GM18870 (cell line): ENCODE results near the gene NLRC5.
"Not testable (repeated sequence)": the region's sequence is repeated elsewhere in the genome, so short reads cannot be mapped to it uniquely, and the experiment has no call there.

Experiments
- ATAC-seq: cut with Tn5 transposase; IDR thresholded peaks from one replicate; pipeline ENCODE4 v1.9.1; 2021; ENCODE audit warnings: moderate library complexity; ENCODE audit not compliant: unreplicated experiment

The NLRC5 gene

DNA sequence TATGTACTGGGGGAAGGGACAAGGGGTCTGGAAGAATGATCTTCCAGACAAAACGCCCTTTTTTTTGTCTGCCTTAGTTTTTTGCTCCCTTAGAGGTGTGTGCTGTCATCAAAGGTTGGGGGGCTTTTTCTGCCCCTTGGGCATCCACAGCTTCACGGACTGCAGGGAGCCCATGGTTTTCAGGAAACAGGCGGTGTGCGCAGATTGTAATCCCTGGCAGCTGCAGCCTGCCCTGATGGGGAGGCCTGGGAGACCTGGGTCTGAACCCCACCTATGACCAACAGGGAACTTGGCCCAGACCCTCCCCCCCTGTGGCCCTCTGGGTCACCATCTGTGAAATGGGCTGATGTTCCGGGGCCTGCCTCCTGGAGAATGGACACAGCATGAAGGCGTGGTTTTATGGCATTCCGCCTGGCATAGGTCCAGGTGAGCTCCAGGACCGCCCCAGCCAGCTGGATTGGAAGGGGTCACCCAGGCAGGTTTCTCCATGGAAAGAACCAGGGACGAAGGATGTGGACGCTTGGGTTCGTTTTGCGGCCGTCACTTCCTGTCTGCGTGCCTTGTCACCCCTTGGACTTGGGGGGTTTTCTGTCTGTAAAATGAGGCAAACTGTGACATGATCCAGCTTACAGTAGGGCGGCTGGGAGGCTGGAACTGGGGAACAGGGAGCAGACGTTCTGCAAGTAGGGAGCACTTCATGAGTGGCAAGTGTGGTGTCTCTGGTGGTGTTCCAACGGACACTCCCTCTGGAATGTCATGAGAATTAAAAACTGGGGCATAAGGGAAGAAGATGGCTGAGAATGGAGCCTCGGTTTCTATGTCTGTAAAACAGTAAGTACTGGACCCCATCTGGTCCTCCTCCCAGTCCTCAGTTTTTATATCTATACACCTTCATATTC, 104.6 kb downstream of the NLRC5 start:
- ATAC-seq, result no peak

DNA sequence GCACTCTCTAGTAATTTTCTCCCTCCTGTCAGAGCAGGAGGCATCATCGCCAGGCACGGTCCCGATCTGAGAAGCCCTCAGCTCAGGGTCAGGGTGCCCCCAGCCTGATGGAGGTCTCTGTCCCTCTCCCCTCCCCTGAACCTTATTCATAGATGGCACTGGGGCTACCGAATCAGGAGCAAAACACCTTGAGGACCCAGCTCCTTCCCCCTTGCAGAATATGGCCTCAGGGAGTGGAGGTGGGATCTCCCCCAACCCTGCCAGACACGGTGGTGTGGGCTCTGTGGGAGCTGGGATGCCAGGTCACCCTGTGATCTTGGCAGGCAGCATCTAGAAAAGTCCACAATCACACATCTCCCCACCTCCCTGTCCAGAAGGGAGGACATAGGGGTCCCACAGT, 105.6 kb downstream of the NLRC5 start:
- no peak for ATAC-seq

DNA sequence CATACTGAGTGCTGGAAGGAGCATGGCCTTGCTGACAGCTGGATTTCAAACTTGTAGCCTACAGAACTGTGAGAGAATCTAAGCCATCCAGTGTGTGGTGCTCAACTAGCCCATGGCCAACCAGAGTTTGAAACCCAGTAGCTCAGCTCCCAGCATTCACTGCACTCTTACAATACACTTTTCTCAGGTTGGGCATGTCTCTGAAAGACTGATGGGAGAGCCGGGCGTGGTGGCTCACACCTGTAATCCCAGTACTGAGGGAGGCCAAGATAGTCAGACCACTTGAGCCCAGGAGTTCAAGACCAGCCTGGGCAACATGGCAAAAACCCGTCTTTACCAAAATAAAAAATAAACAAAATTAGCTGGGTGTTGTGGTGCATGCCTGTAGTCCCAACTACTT, 106.8 kb downstream of the NLRC5 start:
- no peak for ATAC-seq

DNA sequence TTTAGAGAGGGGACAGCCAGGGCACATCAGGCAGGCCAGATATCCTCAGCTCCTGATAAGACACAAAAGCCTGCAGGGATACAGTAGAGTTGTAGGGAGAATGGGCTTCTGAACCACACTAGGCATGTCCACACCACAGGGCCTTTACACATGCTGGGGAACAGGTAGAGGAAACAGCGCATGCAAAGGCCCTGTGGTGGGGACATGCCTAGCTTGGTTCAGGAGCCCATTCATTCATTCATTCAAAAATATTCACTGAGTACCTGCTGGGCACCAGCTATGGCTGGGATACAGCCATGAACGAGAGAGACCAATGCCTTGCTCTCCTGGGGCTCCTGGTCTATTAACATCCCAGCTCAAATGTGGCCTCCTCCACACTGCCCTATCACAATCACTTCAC, 107.4 kb downstream of the NLRC5 start:
- no peak for ATAC-seq

GRCh38 chr16:57098188-57098841, 109.0 kb downstream of the NLRC5 start:
- ATAC-seq, result no peak

- not testable (repeated sequence) for ATAC-seq
Observed at GRCh38 chr16:57099965-57100364, 110.6 kb downstream of the NLRC5 start.

GRCh38 chr16:57100445-57100844, 111.1 kb downstream of the NLRC5 start:
- no peak for ATAC-seq

GRCh38 chr16:57102888-57103851, 113.8 kb downstream of the NLRC5 start:
- no peak for ATAC-seq

GRCh38 chr16:57104706-57105105, 115.3 kb downstream of the NLRC5 start:
- ATAC-seq, result no peak

DNA sequence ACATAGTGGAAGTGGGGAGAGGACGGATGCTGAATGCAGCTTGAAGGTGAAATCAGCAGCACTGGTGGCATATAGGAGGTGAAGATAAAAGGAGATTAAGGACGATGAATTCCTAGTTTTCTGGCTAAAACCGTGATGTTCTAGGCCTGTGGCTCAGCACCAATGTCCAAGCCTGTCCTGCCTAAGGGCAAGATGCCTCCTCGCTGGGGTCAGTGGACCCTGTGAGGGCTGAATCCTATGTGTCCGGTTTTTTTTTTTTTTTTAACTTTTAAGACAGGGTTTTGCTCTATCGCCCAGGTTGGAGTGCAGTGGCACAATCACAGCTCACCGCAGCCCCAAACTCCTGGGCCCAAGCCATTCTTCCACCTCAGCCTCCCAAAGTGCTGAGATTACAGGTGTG, 115.8 kb downstream of the NLRC5 start:
- ATAC-seq, result no peak

DNA sequence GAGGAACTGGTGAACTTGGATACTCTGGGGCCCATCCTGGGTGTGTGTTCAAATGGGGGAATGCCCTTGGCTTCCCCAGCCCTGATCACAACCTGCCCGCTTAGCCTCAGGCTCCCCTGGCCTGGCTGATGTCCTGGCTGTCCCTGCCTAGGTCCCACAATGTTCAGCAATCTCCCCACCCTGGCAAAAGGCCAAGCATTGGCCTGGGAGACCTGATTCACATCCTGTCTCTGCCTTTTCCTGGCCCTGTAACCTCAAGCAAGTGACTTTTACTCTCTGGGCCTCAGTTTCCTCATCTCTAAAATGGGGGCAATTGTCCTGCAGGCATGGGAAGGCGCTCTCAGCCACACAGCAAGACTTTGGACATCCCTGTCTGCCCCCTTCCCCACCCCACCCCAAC, 117.4 kb downstream of the NLRC5 start:
- ATAC-seq, result no peak

GRCh38 chr16:57107321-57107922, 118.1 kb downstream of the NLRC5 start:
- ATAC-seq, result no peak

DNA sequence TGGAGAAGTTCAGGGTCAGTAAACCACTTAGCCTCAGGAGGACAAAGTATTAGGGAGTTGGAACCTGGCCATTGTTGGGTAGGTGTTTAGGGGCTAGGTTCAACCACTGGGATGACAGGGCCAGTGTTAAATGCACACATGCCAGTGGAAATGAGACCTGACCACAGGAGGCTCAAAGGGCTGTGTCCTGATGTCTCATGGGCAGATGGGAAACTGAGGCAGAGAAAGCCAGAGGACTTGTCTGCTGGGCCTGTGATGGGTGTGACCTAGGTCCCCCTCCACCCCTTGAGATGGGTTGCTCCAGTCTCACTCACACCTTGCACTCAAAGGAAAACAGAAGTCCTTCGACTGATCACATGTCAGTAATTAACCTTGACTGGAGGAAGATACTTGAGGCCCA, 119.1 kb downstream of the NLRC5 start:
- ATAC-seq, result no peak

- not testable (repeated sequence) for ATAC-seq
Observed at GRCh38 chr16:57109259-57110105, 120.1 kb downstream of the NLRC5 start.

DNA sequence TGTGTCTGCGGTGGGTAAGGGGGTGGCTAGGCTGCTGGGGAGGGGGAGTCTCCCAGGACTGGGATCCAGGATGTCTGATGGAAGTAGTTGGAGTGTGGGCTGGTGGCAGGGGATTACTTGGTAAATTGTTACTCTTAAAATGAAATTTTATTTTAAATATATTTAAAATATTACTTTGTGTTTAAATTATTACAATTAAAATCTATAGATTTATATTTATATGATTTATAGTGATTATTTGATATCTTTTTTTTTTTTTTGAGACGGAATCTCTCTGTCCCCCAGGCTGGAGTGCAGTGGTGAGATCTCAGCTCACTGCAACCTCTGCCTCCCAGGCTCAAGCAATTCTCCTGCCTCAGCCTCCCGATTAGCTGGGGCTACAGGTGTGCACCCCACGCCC, 121.6 kb downstream of the NLRC5 start:
- ATAC-seq, result no peak

DNA sequence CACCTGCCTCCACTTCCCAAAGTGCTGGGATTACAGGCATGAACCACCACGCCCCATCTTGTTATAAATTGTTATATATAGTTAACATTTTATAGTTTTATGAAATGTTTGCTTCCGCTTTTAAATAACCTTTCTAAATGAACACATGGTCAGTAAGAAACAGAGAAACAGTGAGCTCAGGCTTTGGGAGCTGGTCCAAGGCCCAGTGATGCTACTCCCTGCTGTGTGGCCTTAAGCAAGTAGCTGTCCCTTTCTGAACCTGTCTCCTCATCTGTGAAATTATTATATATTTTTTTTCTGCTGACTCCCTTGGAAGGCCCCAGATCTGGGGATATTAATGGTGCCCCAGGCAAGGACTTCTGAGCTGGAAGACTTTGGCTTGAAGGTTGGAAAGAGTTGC, 122.1 kb downstream of the NLRC5 start:
- no peak for ATAC-seq

DNA sequence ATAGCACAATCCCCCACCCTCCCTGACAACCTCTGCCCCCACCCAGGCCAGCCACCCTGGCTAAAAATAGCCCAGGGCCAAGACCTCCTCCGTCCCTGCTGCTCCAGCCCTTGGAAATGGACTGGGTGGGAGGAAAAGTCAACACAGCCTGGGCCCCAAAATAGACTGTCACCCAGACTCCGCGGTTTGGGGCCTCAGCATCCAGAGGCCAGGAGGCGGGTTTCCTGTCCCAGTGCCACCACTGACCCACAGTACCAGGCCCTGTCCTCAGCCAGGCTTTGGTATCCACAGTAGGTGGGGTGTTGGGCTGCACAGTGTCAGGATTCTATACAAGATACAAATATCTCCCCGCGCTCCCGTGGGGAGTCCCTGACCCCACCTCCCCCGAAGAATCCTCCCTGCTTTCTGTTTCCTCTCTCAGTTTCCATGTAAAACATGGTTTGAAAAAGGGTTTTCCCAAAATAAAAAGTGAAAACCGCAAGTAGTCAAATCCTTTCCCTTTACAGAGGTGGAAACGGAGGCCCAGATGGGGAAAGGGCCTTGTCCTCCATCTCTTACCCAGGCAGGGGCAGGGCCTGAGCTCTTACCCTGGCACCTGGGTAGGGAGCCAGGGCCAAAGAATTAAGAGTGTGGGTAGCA, 123.2 kb downstream of the NLRC5 start:
- no peak for ATAC-seq

DNA sequence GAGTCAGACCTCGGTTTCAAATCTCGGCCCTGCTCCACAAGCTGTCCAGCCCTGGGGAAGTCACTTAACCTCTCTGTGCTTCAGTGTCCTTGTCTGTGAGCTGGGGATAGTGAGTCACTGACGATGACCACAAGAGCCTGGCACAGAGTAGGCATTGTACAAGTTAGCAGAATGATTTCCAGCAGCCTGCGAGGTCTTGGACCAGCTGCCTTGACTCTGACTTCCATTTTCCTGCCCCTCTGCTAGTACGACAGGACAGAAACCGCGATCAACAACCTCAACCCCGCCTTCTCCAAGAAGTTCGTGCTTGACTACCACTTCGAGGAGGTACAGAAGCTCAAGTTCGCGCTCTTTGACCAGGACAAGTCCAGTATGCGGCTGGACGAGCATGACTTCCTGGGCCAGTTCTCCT, 123.7 kb downstream of the NLRC5 start:
- ATAC-seq, result no peak

DNA sequence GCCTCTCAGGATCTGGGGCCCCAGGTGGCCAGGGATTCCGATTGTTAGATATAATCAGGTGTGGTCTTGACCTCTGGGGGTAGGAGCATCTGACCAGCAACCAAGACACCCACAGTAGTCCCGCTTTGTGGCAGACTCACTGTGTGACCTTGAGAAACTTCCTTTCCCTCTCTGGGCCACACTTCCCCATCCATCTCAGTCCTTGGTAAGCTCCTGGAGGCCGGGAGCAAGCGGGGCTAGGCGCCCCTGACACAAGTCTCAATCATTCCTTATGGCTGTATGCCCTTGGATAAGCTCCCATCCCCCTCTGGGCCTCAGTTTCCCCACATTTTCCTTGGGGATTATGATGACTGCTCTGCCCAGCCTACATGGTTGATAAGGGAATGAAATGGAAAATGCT, 124.3 kb downstream of the NLRC5 start:
- ATAC-seq, result no peak

GRCh38 chr16:57115168-57115513, 125.8 kb downstream of the NLRC5 start:
- ATAC-seq, result no peak
